GM10847 (cell line): Measurements from ENCODE around the gene FNDC3A.
A peak's percentile ranks its signal among the peaks of the same experiment; 100 is the strongest.

ENCODE experiments used
- POLR2A ChIP-seq: IDR thresholded peaks from 2 replicates; pipeline ENCODE4 v1.6.1; 2011; ENCODE audit not compliant: insufficient read length; ENCODE audit errors: extremely low read depth

FNDC3A gene, protein sequence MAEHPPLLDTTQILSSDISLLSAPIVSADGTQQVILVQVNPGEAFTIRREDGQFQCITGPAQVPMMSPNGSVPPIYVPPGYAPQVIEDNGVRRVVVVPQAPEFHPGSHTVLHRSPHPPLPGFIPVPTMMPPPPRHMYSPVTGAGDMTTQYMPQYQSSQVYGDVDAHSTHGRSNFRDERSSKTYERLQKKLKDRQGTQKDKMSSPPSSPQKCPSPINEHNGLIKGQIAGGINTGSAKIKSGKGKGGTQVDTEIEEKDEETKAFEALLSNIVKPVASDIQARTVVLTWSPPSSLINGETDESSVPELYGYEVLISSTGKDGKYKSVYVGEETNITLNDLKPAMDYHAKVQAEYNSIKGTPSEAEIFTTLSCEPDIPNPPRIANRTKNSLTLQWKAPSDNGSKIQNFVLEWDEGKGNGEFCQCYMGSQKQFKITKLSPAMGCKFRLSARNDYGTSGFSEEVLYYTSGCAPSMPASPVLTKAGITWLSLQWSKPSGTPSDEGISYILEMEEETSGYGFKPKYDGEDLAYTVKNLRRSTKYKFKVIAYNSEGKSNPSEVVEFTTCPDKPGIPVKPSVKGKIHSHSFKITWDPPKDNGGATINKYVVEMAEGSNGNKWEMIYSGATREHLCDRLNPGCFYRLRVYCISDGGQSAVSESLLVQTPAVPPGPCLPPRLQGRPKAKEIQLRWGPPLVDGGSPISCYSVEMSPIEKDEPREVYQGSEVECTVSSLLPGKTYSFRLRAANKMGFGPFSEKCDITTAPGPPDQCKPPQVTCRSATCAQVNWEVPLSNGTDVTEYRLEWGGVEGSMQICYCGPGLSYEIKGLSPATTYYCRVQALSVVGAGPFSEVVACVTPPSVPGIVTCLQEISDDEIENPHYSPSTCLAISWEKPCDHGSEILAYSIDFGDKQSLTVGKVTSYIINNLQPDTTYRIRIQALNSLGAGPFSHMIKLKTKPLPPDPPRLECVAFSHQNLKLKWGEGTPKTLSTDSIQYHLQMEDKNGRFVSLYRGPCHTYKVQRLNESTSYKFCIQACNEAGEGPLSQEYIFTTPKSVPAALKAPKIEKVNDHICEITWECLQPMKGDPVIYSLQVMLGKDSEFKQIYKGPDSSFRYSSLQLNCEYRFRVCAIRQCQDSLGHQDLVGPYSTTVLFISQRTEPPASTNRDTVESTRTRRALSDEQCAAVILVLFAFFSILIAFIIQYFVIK

DNA sequence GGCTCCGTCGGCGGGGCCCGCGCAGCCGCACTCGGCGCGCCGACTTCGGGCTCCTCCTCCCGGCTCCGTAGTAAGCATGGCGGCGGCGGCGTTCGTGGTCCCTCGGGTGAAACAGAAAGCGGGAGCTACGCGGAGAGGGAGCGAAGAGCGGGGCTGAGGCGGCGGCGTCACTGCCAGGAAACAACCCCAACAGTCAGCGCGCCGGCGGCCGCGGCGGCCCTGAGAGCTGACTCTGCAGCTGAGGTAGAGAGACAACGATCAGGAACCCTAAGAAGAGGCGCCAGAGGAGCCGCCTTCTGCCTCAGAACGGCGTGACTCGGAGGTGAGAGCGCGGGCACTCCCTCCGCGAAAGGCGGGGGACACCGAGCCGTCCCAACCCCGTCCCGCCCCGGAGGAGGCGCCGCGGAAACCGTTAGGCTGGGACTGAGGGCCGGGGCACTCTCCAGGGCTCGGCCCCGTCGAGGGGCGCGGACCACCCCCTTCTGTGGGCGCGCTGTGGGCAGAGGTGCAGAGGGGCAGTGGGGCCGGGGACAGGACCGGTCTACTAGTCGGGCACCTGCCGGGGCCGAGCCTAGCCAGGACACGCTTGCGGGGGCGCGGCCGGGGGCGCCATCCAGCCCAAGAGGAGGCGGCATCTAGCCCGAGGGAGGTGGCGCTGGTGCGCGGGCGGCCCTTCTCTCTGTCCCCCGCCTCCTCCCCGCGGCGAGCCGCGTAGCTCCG lies at the start of gene FNDC3A:
Gene FNDC3A, plus strand, starts transcription at position 57 of the 720 bp plus-strand sequence. CDS start 30,279 bp downstream, outside the sequence.
- TF ChIP-seq POLR2A: peak; percentile 51

DNA sequence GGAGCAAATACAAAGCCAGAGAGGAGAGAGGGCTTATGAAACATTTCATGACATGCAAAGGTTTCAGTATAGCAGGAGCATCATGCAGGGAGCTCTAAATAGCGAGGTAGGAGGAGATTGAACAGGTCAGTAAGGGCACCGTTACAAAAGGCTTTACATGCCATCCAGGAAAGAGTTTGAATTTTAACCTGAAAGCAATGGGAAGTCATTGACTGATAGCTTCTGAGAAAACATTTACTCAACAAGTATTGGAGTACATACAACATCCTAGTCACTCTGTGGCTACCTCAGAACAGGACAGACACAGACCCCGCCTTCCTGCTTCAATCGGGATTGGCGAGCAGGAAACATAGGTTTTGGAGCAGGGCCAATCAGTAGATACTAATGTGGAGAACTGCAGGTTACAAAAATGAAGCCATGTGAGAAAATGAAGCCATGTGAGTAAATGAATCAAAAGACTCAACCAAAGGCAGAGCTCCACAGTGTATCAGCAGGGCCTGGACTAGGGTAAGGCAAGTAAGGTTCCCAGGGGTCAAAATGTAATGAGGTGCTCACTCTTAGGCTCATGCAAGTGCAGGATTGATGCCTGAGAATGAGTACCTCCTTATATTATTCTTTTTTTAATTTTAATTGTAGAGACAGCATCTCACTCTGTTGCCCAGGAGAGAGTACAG lies 46.8 kb upstream of the FNDC3A start:
- TF ChIP-seq POLR2A: no peak

DNA sequence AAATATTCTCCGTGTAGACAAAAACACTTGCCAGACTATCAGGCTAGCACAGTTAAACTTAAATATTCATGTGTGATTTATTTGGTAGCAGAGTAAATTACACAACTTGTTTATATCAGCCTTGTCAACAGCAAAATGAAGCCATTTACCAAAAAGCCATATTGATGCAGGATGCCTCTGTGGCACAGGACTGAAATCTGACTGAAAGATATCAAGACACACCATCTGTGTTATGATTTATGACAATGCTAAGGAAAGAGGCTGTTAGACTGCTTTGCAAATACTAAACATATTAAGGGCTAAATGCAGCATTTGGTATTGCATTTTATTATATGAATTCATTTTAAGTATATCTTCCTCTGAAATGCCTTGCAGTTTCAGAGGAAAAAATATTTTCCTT lies 44.8 kb upstream of the FNDC3A start:
- no peak for TF ChIP-seq POLR2A

DNA sequence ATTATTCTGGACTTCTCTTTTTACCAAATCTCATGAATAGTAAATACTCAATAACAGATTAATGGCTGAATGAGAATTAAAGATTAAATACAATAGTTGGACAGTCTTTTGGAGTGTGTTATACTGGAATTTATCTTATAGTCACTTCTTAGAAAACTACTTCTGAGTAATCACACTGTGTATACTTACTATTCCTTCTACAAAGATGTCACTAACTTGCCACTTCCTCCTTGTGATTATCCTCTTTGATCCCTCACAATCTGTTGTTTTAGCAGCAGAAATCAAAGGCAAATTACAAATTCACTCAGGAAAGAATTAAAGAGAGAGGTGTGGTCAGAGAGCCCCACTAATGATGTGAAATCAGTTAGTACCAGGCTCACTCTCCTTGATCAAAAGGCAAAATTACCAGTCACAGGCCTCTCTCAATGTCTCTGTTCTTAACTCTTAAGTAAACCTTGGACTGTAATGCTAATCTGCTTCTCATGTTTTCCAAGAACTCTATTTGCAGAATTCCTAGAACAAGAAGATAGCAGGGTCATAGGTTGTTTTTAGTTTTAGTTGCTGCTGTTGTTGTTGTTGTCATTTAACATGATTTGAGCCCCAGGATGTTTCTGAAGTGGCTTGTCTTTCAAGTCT lies 37.3 kb upstream of the FNDC3A start:
- no peak for TF ChIP-seq POLR2A

DNA sequence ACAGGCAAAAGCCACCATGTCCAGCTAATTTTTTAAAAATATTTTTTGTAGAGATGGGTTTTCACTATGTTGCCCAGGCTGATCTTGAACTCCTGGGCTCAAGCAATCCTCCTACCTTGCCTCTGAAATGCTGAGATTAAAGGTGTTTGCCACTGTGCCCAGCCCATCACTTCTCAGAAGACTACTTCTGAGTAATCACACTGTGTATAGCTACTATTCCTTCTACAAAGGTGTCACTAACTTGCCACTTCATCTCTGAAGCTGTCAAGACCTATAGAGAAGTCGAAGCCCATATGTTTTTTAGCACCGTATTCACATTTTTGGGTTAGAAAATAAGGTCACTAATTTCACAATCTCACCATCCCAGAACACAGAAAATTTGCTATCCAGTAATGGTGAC lies 36.0 kb upstream of the FNDC3A start:
- no peak for TF ChIP-seq POLR2A

DNA sequence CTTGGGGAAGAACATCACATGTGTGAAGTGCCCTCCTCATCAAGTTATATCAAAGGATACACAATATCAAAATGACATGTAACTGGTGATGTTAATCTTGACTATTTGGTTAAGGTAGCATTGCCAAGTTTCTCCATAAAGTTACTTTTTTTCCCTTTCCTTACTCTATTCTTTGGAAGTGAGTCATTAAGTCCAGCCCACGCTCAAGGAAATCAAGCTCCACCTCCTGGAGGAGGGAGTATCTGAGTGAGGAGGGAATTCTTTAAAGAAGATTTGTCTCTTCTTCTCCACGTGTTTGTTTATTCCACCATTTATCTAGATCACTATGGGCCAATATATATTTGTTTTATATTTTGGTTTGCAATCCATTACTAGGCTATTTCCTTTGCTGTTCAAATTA lies 33.6 kb upstream of the FNDC3A start:
- no peak for TF ChIP-seq POLR2A

DNA sequence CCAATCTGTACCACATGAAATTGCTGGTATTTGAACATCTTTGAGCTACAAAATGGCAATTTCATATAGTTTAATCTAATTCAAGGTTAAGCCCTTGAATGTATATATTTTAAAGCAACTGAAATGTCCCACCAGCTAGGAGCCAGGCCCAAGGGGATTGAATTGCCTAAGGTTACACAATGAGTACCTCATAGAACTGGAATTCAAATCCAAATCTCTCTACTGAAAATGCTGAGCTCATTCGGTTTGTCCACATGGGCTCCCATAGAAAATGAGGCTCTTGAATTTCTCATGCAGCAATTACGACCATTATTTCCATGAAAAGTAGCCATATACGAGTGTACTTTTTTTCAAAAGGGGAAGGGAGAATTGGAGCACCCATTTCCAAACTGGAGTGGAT lies 31.5 kb upstream of the FNDC3A start:
- no peak for TF ChIP-seq POLR2A

DNA sequence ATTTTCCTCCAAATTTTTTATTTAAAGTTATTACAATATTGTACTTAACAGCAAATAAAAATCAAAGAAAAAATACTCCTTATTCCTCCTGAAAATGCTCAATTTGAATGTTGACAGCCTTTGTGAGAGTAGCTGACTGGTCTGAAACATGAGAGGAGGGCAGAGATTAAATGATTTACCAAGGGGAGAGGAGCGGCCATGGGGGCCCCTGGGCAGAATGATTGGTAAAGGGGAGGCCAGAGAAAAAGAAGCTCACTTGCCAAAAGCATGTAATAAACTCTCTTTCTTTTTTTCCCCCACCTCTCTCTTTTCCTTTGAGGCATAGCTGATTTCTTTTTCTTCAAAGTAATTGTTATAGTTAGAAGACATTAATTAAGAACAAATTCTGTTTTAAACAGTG lies 30.1 kb upstream of the FNDC3A start:
- no peak for TF ChIP-seq POLR2A

DNA sequence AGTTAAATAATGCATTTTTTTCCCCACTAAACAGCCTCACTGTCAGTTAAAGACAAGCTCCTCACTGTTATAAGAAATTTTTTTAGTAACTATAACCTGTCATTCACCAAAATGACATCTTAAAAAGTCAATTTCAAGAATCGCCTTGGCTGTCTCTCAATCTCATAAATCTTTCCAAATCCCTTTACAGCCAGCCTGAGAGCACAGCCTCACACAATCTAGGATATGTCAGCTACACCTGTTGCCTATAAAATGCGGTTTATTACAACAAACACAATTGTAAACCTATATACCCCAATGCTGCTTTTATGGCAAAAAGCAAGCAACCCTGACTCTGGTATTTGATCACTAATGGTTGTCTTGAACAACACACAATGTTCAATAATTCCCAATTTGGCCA lies 29.5 kb upstream of the FNDC3A start:
- TF ChIP-seq POLR2A: no peak

DNA sequence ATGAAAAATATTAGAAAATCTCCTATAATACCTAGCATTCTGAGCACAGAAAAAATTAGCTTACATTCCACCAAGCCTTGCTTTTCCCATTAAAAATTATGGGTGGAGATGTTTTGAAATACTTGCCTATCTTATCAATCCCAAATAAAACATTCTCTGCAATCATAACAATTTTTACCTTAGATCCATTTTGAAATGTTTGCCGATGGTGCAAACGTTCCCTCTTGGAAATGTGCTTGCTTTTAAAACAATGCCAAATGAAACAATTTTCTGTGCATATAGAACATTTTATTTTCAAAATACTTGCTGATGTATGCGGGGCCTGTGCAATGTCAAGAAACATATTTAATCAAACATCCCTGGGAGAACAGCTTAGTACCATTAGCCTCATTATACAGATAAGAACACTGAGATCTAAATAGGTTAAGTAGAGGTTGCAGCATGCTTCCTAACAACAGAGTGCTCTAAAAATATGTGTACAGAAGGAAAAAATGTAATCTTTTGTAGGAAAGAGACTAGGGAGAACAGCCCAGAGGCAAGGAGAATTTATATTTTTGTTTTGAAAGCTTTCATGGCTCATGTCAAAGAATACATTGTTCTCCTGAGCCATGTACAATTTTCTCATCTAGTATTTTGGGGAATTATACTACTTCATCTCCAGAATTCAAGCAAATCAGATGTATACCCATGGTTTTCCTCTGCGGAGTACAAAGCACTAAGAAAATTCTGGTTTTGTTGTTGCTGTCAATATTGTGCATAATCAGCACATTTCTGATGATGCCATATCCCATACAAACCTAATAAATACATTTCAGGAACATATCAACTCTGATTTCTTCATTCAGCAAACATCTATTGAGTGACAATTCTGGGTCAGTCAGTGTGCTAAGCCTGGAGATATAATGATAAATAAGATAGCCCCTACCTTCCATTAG lies 25.9 kb upstream of the FNDC3A start:
- TF ChIP-seq POLR2A: no peak

DNA sequence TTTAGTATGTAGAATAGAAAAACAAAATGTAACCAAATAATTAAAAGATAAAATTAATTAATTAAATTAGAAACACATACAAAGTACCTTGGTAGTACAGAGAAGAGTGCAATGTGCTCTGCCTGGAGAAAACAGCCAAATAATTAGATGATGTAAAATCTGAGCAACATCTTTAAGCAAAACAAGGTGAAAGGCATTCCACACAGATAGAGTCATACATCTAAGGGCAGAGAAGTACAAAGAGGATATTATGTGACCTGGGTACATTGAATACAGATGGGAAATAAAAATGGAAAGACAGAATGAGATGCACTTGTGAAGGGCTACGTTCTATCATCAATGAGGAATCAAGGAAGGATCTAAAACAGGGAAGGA lies 25.2 kb upstream of the FNDC3A start:
- no peak for TF ChIP-seq POLR2A

DNA sequence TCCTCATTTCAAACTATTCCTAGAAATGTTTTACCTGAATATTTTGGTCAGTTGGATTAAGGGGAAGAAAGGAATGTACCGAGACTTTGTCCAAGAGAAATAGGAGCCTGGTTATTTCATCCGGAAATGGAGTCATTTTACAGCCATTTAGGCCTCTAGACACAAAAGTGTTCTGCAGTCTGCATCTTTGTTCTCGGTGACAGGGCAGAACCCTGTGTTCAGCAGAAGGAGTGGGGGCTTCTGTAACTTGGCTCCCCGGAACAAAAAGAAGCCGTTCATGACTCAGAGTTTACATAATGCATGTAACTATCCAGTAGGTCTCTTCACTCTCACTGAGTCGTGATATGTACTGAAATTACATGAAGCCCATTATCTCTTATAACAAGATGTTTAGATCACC lies 21.6 kb upstream of the FNDC3A start:
- no peak for TF ChIP-seq POLR2A

DNA sequence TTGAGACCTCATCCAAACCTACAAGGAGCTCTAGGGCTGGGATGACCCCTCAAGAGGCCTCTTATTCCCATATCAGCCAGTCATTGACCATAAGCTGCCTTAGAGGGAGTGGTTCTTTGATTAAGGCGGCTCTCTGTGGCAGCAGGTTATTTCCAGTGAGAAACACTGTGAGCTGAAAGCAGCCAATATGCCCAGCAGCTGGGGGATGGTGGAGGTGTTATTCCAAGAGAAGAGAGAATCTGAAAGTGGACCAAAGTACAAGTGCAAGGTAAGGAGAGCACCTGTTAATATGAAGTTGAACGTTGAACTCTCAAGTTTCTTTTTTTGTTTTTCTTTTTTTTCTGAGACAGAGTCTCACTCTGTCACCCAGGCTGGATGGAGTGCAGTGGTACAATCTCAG lies 20.2 kb upstream of the FNDC3A start:
- no peak for TF ChIP-seq POLR2A
